Measurements from ENCODE around the gene CYB5D1. TPM values are rescaled to one million over a fixed set of nuclear protein-coding genes. Genes with fewer than 3 reads are reported as not detected.
A peak's percentile ranks its signal among the peaks of the same experiment; 100 is the strongest.

Gene CYB5D1
- polyA plus RNA-seq, 1 donor from 2014 or later: 30.4 TPM

- Histone ChIP-seq H3K9me3 (ENCODE audit: low read length) (no peaks in the 10 kb centered on the region), H3K36me3 (ENCODE audit: insufficient read depth, low read length) (no peaks in the 10 kb centered on the region), H3K4me3 (ENCODE audit: low read length) (peak overlapping the region; percentile 99), H4K20me1 (ENCODE audit: insufficient read depth) (peaks cover 32% of the 10 kb centered on the region), H2AFZ (ENCODE audit: low read depth, low read length) (no peak overlapping the region), H3K9ac (ENCODE audit: low read length) (peak overlapping the region; percentile 92), H3K9me2 (ENCODE audit: insufficient read depth, low read length) (no peaks in the 10 kb centered on the region), H3K27me3 (ENCODE audit: insufficient read depth, low read depth, low read length) (no peaks in the 10 kb centered on the region), H3K4me2 (ENCODE audit: low read length) (peak overlapping the region; percentile 99), H3K79me2 (replicated peaks; ENCODE audit: insufficient read depth, low read length) (peaks cover 68% of the 10 kb centered on the region), H3K27ac (ENCODE audit: low read length) (peak overlapping the region; percentile 94), H3F3A (ENCODE audit: insufficient read depth, low read length, poor library complexity, severe bottlenecking) (peaks cover 15% of the 10 kb centered on the region)
- no peak for TF ChIP-seq RAD21 (conservative IDR thresholded peaks at IDR 0.05)
- TF ChIP-seq CTCF (IDR thresholded peaks at IDR 0.05; ENCODE audit: poor library complexity, severe bottlenecking): peak; percentile 11
- no peak for TF ChIP-seq EP300 (conservative IDR thresholded peaks at IDR 0.05; ENCODE audit: poor library complexity, severe bottlenecking)
Measured at GRCh38 chr17:7839876-7840261, 17.9 kb upstream of the CYB5D1 start.

GRCh38 chr17:7840441-7840840 lies 17.4 kb upstream of the CYB5D1 start:
- Histone ChIP-seq H4K20me1 (ENCODE audit: insufficient read depth) (peaks cover 38% of the 10 kb centered on the region), H3K79me2 (replicated peaks; ENCODE audit: insufficient read depth, low read length) (peaks cover 74% of the 10 kb centered on the region), H2AFZ (ENCODE audit: low read depth, low read length) (no peak overlapping the region), H3K4me3 (ENCODE audit: low read length) (peak overlapping the region; percentile 99), H3K9ac (ENCODE audit: low read length) (peak overlapping the region; percentile 92), H3K9me3 (ENCODE audit: low read length) (no peaks in the 10 kb centered on the region), H3K4me2 (ENCODE audit: low read length) (peak overlapping the region; percentile 99), H3K36me3 (ENCODE audit: insufficient read depth, low read length) (no peaks in the 10 kb centered on the region), H3K9me2 (ENCODE audit: insufficient read depth, low read length) (no peaks in the 10 kb centered on the region), H3K27ac (ENCODE audit: low read length) (peak overlapping the region; percentile 94), H3F3A (ENCODE audit: insufficient read depth, low read length, poor library complexity, severe bottlenecking) (peaks cover 15% of the 10 kb centered on the region), H3K27me3 (ENCODE audit: insufficient read depth, low read depth, low read length) (no peaks in the 10 kb centered on the region)
- TF ChIP-seq EZH2 (IDR thresholded peaks at IDR 0.05; ENCODE audit: borderline replicate concordance, insufficient read depth, low read length, poor library complexity, severe bottlenecking) (no peak), SMC3 (conservative IDR thresholded peaks at IDR 0.05; ENCODE audit: poor library complexity) (no peak), TAF1 (IDR thresholded peaks at IDR 0.05; ENCODE audit: low read depth) (no peak), EP300 (conservative IDR thresholded peaks at IDR 0.05; ENCODE audit: poor library complexity, severe bottlenecking) (no peak), REST (IDR thresholded peaks at IDR 0.05; ENCODE audit: borderline replicate concordance) (no peak), CTCF (IDR thresholded peaks at IDR 0.05; ENCODE audit: poor library complexity, severe bottlenecking) (no peak), POLR2AphosphoS5 (IDR thresholded peaks at IDR 0.05) (no peak), MXI1 (conservative IDR thresholded peaks at IDR 0.05; ENCODE audit: poor library complexity, severe bottlenecking) (no peak), RAD21 (conservative IDR thresholded peaks at IDR 0.05) (no peak)

Data from neural cell (in vitro differentiated cells).